Neuronal stem cell (in vitro differentiated cells): ENCODE measurements around the gene ANKRD44.

Experiments used
- DNase-seq: peaks from one replicate; pipeline ENCODE4 v3.0.0-alpha.2; 2013; ENCODE audit warnings: low spot score
- H2AFZ ChIP-seq: one replicate; pipeline ENCODE4 v1.6.1; 2013; ENCODE audit warnings: mild to moderate bottlenecking, low read length, inconsistent platforms
- H2AK5ac ChIP-seq: 2 replicates; pipeline ENCODE4 v1.6.1; 2013; ENCODE audit warnings: low read depth, mild to moderate bottlenecking, inconsistent platforms, low read length, moderate library complexity, mixed read lengths
- H2BK120ac ChIP-seq: 2 replicates; pipeline ENCODE4 v1.6.1; 2013; ENCODE audit warnings: low read depth, mild to moderate bottlenecking, inconsistent platforms, low read length, moderate library complexity, mixed read lengths
- H2BK12ac ChIP-seq: one replicate; pipeline ENCODE4 v1.6.1; 2013; ENCODE audit warnings: low read length, inconsistent platforms
- H2BK15ac ChIP-seq: 2 replicates; pipeline ENCODE4 v1.6.1; 2013; ENCODE audit warnings: mild to moderate bottlenecking, low read length, inconsistent platforms, mixed read lengths
- H2BK5ac ChIP-seq: one replicate; pipeline ENCODE4 v1.6.1; 2013; ENCODE audit warnings: inconsistent platforms, mild to moderate bottlenecking, low read length, moderate library complexity
- H3K14ac ChIP-seq: one replicate; pipeline ENCODE4 v1.6.1; 2013; ENCODE audit warnings: low read length, inconsistent platforms
- H3K18ac ChIP-seq: 2 replicates; pipeline ENCODE4 v1.6.1; 2013; ENCODE audit warnings: low read length, inconsistent platforms
- H3K23ac ChIP-seq: 2 replicates; pipeline ENCODE4 v1.6.1; 2013; ENCODE audit warnings: low read depth, mild to moderate bottlenecking, mixed read lengths, low read length, inconsistent platforms; ENCODE audit not compliant: poor library complexity
- H3K27ac ChIP-seq: replicated peaks from 3 replicates; pipeline ENCODE4 v1.5.1; 2013; ENCODE audit warnings: low read length, inconsistent platforms
- H3K27me3 ChIP-seq, 3 experiments: 2 replicates each; pipeline ENCODE4 v1.6.1; 2013; ENCODE audit warnings: low read length in 3 of 3, mild to moderate bottlenecking in 2 of 3, inconsistent platforms in 1 of 3, low read depth in 1 of 3, mixed read lengths in 1 of 3, moderate library complexity in 1 of 3; ENCODE audit not compliant: control insufficient read depth in 3 of 3, insufficient read depth in 3 of 3
- H3K36me3 ChIP-seq, 2 donors: replicated peaks in 1 of 2; 2 replicates each; pipeline ENCODE4 v1.6.1; 2013; ENCODE audit warnings: low read length in 2 of 2; ENCODE audit not compliant: control insufficient read depth in 2 of 2, insufficient read depth in 2 of 2
- H3K4ac ChIP-seq: 2 replicates; pipeline ENCODE4 v1.6.1; 2013; ENCODE audit warnings: inconsistent platforms, mild to moderate bottlenecking, low read length, moderate library complexity
- H3K4me1 ChIP-seq, 2 donors: 1 replicate in 1 of 2; 2 replicates in 1 of 2; pipeline ENCODE4 v1.6.1; 2013; ENCODE audit warnings: low read length in 2 of 2, low read depth in 1 of 2; ENCODE audit not compliant: control insufficient read depth in 2 of 2, insufficient read depth in 1 of 2
- H3K4me2 ChIP-seq: one replicate; pipeline ENCODE4 v1.6.1; 2013; ENCODE audit warnings: mild to moderate bottlenecking, low read length, inconsistent platforms; ENCODE audit not compliant: insufficient read depth, poor library complexity, severe bottlenecking
- H3K4me3 ChIP-seq, 2 donors: 2 replicates each; pipeline ENCODE4 v1.5.1; 2013; ENCODE audit warnings: low read length in 2 of 2, mild to moderate bottlenecking in 2 of 2, inconsistent platforms in 1 of 2, moderate library complexity in 1 of 2
- H3K79me1 ChIP-seq: one replicate; pipeline ENCODE4 v1.6.1; 2013; ENCODE audit warnings: low read depth, mild to moderate bottlenecking, inconsistent platforms, low read length, moderate library complexity
- H3K9ac ChIP-seq: one replicate; pipeline ENCODE4 v1.6.1; 2013; ENCODE audit warnings: mild to moderate bottlenecking, low read depth, low read length, inconsistent platforms; ENCODE audit not compliant: poor library complexity
- H3K9me3 ChIP-seq, 2 donors: replicated peaks in 1 of 2; 2 replicates each; pipeline versions ENCODE3 to v1.6.1; 2013; ENCODE audit warnings: low read length in 2 of 2, mild to moderate bottlenecking in 2 of 2, inconsistent platforms in 1 of 2, low read depth in 1 of 2, mixed read lengths in 1 of 2, moderate library complexity in 1 of 2; ENCODE audit not compliant: control insufficient read depth in 2 of 2, insufficient read depth in 1 of 2
- H4K8ac ChIP-seq: one replicate; pipeline ENCODE4 v1.6.1; 2013; ENCODE audit warnings: low read depth, mild to moderate bottlenecking, inconsistent platforms, low read length, moderate library complexity
- H4K91ac ChIP-seq: one replicate; pipeline ENCODE4 v1.6.1; 2013; ENCODE audit warnings: low read length, low read depth, mild to moderate bottlenecking, inconsistent platforms; ENCODE audit not compliant: poor library complexity
- WGBS, 2 donors: extraction: QIAGEN DNeasy Blood & Tissue Kit; methylation state at CpG; one replicate each; pipeline ENCODE4 v1.1.7; 2013; ENCODE audit warnings: missing lambda C conversion rate in 2 of 2, mixed read lengths in 1 of 2; ENCODE audit not compliant: insufficient read length in 2 of 2, insufficient replicate concordance in 1 of 2; ENCODE audit errors: extremely low coverage in 2 of 2; 5-methylcytosine and 5-hydroxymethylcytosine counted together

The ANKRD44 gene

DNA sequence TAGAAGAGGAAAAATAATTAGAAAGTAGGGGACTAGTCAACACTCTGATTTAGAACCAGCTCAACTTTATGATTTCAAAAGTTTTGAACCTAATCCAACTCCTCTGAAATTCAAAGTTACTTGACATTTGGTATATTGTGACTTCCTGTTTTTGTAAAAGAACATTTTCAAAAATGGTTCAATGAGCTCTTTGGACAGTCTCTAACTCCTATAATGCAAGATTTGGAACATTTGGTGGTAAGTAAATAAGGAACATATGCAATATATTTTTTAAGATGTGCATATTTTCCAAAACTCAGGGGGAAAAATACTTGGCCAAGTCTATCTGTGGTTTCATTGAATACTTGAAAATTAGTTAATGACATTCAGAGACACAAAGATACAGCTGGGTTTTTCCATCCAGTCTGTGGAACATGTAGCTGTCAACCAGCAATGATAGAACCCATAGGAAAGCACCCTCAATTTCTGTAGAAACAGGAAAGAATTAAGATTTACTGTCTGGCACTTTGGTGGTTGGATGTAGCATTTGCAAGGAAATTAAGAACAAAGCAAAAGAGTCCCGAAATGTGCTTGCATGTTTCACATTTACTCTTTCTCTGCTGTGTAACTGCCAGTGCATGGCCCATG is 17.0 kb upstream of the ANKRD44 start:
- H3K36me3 ChIP-seq, result no peaks in the 10 kb centered on the region
- H2BK5ac ChIP-seq, result no peak overlapping the region
- H2BK15ac ChIP-seq, result no peak overlapping the region
- no peaks in the 10 kb centered on the region for H3K79me1 ChIP-seq
- peaks cover 0 to 2% of the 10 kb centered on the region in 2 donors for H3K4me1 ChIP-seq
- H3K27ac ChIP-seq, result no peak overlapping the region
- DNase-seq, result no peak
- H3K14ac ChIP-seq, result no peak overlapping the region
- H3K9ac ChIP-seq, result no peak overlapping the region
- no peak overlapping the region for H4K8ac ChIP-seq
- no peak overlapping the region for H3K23ac ChIP-seq
- H4K91ac ChIP-seq, result no peak overlapping the region
- H2AFZ ChIP-seq, result no peak overlapping the region
- no peak overlapping the region for H2BK12ac ChIP-seq
- H3K4me2 ChIP-seq, result no peak overlapping the region
- H3K27me3 ChIP-seq, result peaks cover 0 to 9% (median 0%) of the 10 kb centered on the region in 3 experiments
- H2BK120ac ChIP-seq, result no peak overlapping the region
- H2AK5ac ChIP-seq, result no peak overlapping the region
- H3K4ac ChIP-seq, result no peak overlapping the region
- no CpG with 5 or more reads among the region's 1 CpG for WGBS, 2 donors
- no peaks in the 10 kb centered on the region for H3K9me3 ChIP-seq
- no peak overlapping the region for H3K18ac ChIP-seq
- no peak overlapping the region for H3K4me3 ChIP-seq

DNA sequence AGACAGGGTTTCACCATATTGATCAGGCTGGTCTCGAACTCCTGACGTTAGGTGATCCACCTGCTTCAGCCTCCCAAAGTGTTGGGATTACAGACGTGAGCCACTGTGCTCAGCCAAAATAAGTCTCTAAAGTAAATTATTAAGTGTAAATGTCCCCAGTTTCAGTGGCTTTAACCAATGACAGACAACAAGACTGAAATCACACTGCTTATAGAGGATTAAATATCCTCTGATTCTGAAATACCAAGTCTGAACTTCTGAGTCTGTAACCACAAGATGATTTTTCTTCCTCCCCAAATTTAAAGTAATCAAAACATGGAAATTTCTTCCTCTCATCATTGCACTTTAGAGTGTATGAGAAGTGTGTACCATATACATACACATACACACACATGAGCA is 16.5 kb upstream of the ANKRD44 start:
- no peak for DNase-seq
- H2BK120ac ChIP-seq, result no peak overlapping the region
- H3K27ac ChIP-seq, result no peak overlapping the region
- H2AK5ac ChIP-seq, result no peak overlapping the region
- no peaks in the 10 kb centered on the region for H3K9me3 ChIP-seq
- H3K23ac ChIP-seq, result no peak overlapping the region
- no peak overlapping the region for H2AFZ ChIP-seq
- H3K4ac ChIP-seq, result no peak overlapping the region
- H2BK15ac ChIP-seq, result no peak overlapping the region
- H3K27me3 ChIP-seq, result peaks cover 0 to 9% (median 0%) of the 10 kb centered on the region in 3 experiments
- no peaks in the 10 kb centered on the region for H3K79me1 ChIP-seq
- peaks cover 0 to 2% of the 10 kb centered on the region in 2 donors for H3K4me1 ChIP-seq
- no peak overlapping the region for H3K14ac ChIP-seq
- H4K91ac ChIP-seq, result no peak overlapping the region
- H2BK5ac ChIP-seq, result no peak overlapping the region
- no peak overlapping the region for H3K4me3 ChIP-seq
- H3K18ac ChIP-seq, result no peak overlapping the region
- no peak overlapping the region for H3K9ac ChIP-seq
- WGBS, 2 donors, result no CpG with 5 or more reads among the region's 3 CpGs
- no peaks in the 10 kb centered on the region for H3K36me3 ChIP-seq
- no peak overlapping the region for H4K8ac ChIP-seq
- H2BK12ac ChIP-seq, result no peak overlapping the region
- no peak overlapping the region for H3K4me2 ChIP-seq

DNA sequence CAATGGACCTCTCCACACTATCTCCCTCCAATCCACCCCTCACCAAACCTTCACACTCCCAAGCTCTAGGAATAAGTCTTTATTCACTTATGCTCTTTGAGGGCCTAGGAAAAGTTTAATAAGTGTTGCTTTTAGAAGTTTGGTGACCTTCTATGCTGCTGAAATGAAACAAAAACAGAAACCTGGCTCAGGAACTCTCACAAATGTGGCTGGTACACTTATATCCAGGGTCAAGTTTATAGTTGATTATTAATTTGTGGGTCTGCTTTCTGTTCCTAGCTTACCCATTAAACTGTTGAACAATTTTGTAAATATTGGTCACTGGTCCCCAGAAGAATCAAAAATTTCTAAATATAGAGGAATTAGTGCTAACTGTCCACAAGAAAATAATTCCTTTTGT is 14.2 kb upstream of the ANKRD44 start:
- Histone ChIP-seq H3K4me2 (no peak overlapping the region), H3K18ac (no peak overlapping the region), H3K4me1 (peaks cover 0 to 2% of the 10 kb centered on the region in 2 donors), H3K36me3 (no peaks in the 10 kb centered on the region), H2BK12ac (no peak overlapping the region), H3K4me3 (no peak overlapping the region), H2BK15ac (no peak overlapping the region), H3K9me3 (no peaks in the 10 kb centered on the region), H3K9ac (no peak overlapping the region), H4K91ac (no peak overlapping the region), H2BK120ac (no peak overlapping the region), H3K23ac (no peak overlapping the region), H4K8ac (no peak overlapping the region), H2AFZ (no peak overlapping the region), H3K27me3 (peaks cover 0 to 14% (median 0%) of the 10 kb centered on the region in 3 experiments), H3K4ac (no peak overlapping the region), H3K14ac (no peak overlapping the region), H2BK5ac (no peak overlapping the region), H2AK5ac (no peak overlapping the region), H3K79me1 (no peaks in the 10 kb centered on the region), H3K27ac (no peak overlapping the region)
- no peak for DNase-seq

DNA sequence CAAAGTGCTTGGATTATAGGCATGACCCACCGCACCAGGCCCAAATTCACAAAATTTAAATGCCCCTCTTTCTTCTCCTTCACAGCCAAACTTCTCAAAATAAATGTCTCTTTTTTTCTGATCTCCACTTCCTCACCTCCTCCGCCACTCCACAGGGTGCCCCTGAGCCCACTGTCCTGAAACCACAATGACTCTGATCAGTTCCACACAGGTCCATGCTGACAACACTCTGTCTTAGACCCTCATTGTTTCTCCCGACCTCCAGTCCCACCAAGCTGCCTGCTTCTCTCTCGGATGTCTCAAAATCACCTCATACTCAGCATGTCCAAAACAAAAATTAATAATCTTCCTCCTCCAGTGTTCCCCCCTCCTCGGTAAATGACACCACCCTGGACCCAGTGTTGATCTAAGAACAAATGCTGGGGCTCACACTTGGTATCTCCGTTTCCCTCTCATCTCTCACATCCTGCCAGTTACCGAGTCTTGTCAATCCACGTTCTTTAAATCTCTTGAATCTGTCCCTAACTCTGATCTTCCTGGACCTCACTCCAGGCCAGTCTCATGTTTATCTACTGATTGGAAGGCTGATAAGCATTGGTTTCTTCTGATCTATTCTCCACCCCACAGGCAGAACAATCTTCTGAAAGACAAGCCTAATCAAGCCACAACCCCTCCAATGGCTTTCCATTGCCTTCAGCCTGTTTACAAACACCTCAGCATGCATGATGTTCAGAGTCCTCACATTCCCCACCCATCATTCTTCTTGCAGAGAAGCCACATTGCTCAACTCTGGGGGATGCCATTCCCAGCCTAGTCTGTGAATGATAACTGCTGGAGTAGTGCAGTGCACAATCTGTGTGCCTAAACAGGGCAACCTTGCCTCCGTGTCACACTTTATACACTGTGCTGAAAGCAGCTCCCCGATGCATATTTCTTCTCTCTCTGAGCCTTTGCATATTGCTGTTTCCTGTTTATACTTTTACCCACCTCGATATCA is 12.4 kb upstream of the ANKRD44 start:
- peaks cover 0 to 2% of the 10 kb centered on the region in 2 donors for H3K4me1 ChIP-seq
- no peak overlapping the region for H2BK12ac ChIP-seq
- no peak overlapping the region for H3K4ac ChIP-seq
- no peak overlapping the region for H3K9ac ChIP-seq
- no peaks in the 10 kb centered on the region for H3K79me1 ChIP-seq
- H2BK120ac ChIP-seq, result no peak overlapping the region
- no peak overlapping the region for H4K91ac ChIP-seq
- H2BK15ac ChIP-seq, result no peak overlapping the region
- WGBS, 2 donors, result no CpG with 5 or more reads among the region's 11 CpGs
- H4K8ac ChIP-seq, result no peak overlapping the region
- H3K14ac ChIP-seq, result no peak overlapping the region
- H3K9me3 ChIP-seq, result no peaks in the 10 kb centered on the region
- H3K27me3 ChIP-seq, result peaks cover 0 to 14% (median 0%) of the 10 kb centered on the region in 3 experiments
- no peak overlapping the region for H3K4me3 ChIP-seq
- no peak overlapping the region for H2BK5ac ChIP-seq
- no peak for DNase-seq
- no peak overlapping the region for H2AFZ ChIP-seq
- no peak overlapping the region for H3K18ac ChIP-seq
- H3K4me2 ChIP-seq, result no peak overlapping the region
- H3K27ac ChIP-seq, result no peak overlapping the region
- no peak overlapping the region for H3K23ac ChIP-seq
- no peak overlapping the region for H2AK5ac ChIP-seq
- H3K36me3 ChIP-seq, result no peaks in the 10 kb centered on the region
